ENCODE measurements around the gene TAS2R40. TPM values are rescaled to one million over a fixed set of nuclear protein-coding genes. Genes with fewer than 3 reads are reported as not detected.
A peak's percentile ranks its signal among the peaks of the same experiment; 100 is the strongest.

The TAS2R40 gene
- total RNA-seq, 1 donor from 2014 or later, result not detected

GRCh38 chr7:143252006-143252405, 30.2 kb downstream of the TAS2R40 start:
- no peak for DNase-seq (ENCODE audit: low spot score)
- Histone ChIP-seq H2AFZ (replicated peaks) (no peak overlapping the region), H3K4me3 (no peak overlapping the region), H3K9ac (no peak overlapping the region), H3F3A (ENCODE audit: low read depth) (no peaks in the 10 kb centered on the region), H3K36me3 (no peaks in the 10 kb centered on the region), H3K9me3 (ENCODE audit: low read depth) (no peaks in the 10 kb centered on the region), H3K4me1 (no peaks in the 10 kb centered on the region), H3K79me2 (ENCODE audit: low read depth) (no peaks in the 10 kb centered on the region), H4K20me1 (ENCODE audit: low read depth) (no peaks in the 10 kb centered on the region), H3K4me2 (no peak overlapping the region), H3K27ac (no peak overlapping the region), H3K27me3 (peaks cover 10% of the 10 kb centered on the region)
- peaks cover 16% of the 10 kb centered on the region for H3K9me3 Mint-ChIP-seq
- TF ChIP-seq CTCF (IDR thresholded peaks at IDR 0.05) (no peak), EZH2 (IDR thresholded peaks at IDR 0.05) (no peak), EZH2phosphoT487 (IDR thresholded peaks at IDR 0.05) (no peak)
- no peak overlapping the region for H3K4me3 Mint-ChIP-seq
- no peaks in the 10 kb centered on the region for H3K4me1 Mint-ChIP-seq
- H3K36me3 Mint-ChIP-seq, result no peaks in the 10 kb centered on the region
- no peak overlapping the region for H3K27ac Mint-ChIP-seq
- no peaks in the 10 kb centered on the region for H3K27me3 Mint-ChIP-seq (ENCODE audit: insufficient read depth, low read depth)

- no peak overlapping the region for H3K27ac Mint-ChIP-seq
- no peak overlapping the region for H2AFZ ChIP-seq (replicated peaks)
- H3K79me2 ChIP-seq (ENCODE audit: low read depth), result no peaks in the 10 kb centered on the region
- DNase-seq (ENCODE audit: low spot score), result no peak
- H3K27me3 Mint-ChIP-seq (ENCODE audit: insufficient read depth, low read depth), result no peaks in the 10 kb centered on the region
- no peaks in the 10 kb centered on the region for H3K4me1 ChIP-seq
- TF ChIP-seq EZH2phosphoT487 (IDR thresholded peaks at IDR 0.05) (no peak), CTCF (IDR thresholded peaks at IDR 0.05) (no peak), EZH2 (IDR thresholded peaks at IDR 0.05) (no peak)
- no peaks in the 10 kb centered on the region for H3K36me3 Mint-ChIP-seq
- H3F3A ChIP-seq (ENCODE audit: low read depth), result no peaks in the 10 kb centered on the region
- H3K27ac ChIP-seq, result no peak overlapping the region
- no peaks in the 10 kb centered on the region for H3K9me3 ChIP-seq (ENCODE audit: low read depth)
- no peak overlapping the region for H3K4me3 Mint-ChIP-seq
- H3K9me3 Mint-ChIP-seq, result peaks cover 14% of the 10 kb centered on the region
- no peaks in the 10 kb centered on the region for H3K27me3 ChIP-seq
- no peak overlapping the region for H3K4me2 ChIP-seq
- no peaks in the 10 kb centered on the region for H3K4me1 Mint-ChIP-seq
- H3K36me3 ChIP-seq, result no peaks in the 10 kb centered on the region
- no peak overlapping the region for H3K9ac ChIP-seq
- H3K4me3 ChIP-seq, result no peak overlapping the region
- no peaks in the 10 kb centered on the region for H4K20me1 ChIP-seq (ENCODE audit: low read depth)
Observed at GRCh38 chr7:143255564-143255963, 33.7 kb downstream of the TAS2R40 start.

GRCh38 chr7:143256325-143256724, 34.5 kb downstream of the TAS2R40 start:
- peaks cover 14% of the 10 kb centered on the region for H3K9me3 Mint-ChIP-seq
- no peaks in the 10 kb centered on the region for H3K4me1 Mint-ChIP-seq
- no peaks in the 10 kb centered on the region for H4K20me1 ChIP-seq (ENCODE audit: low read depth)
- H3K27me3 ChIP-seq, result no peaks in the 10 kb centered on the region
- H3K4me2 ChIP-seq, result no peak overlapping the region
- no peak overlapping the region for H3K4me3 ChIP-seq
- H2AFZ ChIP-seq (replicated peaks), result no peak overlapping the region
- no peaks in the 10 kb centered on the region for H3F3A ChIP-seq (ENCODE audit: low read depth)
- H3K27me3 Mint-ChIP-seq (ENCODE audit: insufficient read depth, low read depth), result no peaks in the 10 kb centered on the region
- no peaks in the 10 kb centered on the region for H3K4me1 ChIP-seq
- peak; percentile 25 for TF ChIP-seq CTCF (IDR thresholded peaks at IDR 0.05)
- TF ChIP-seq EZH2 (IDR thresholded peaks at IDR 0.05), result no peak
- H3K27ac ChIP-seq, result no peak overlapping the region
- H3K4me3 Mint-ChIP-seq, result no peak overlapping the region
- no peaks in the 10 kb centered on the region for H3K36me3 ChIP-seq
- no peak overlapping the region for H3K9ac ChIP-seq
- H3K9me3 ChIP-seq (ENCODE audit: low read depth), result no peaks in the 10 kb centered on the region
- no peak overlapping the region for H3K27ac Mint-ChIP-seq
- no peaks in the 10 kb centered on the region for H3K79me2 ChIP-seq (ENCODE audit: low read depth)
- peak; percentile 9 for DNase-seq (ENCODE audit: low spot score)
- H3K36me3 Mint-ChIP-seq, result no peaks in the 10 kb centered on the region

All from neural progenitor cell (in vitro differentiated cells).